ENCODE measurements around the gene PARVG.

Gene PARVG

GRCh38 chr22:44248926-44249325 lies 68.2 kb downstream of the PARVG start:
- TF ChIP-seq CTCF (IDR thresholded peaks at IDR 0.05; ENCODE audit: insufficient read depth, low read length, poor library complexity, severe bottlenecking) = no peak
- no peak for TF ChIP-seq EZH2phosphoT487 (conservative IDR thresholded peaks at IDR 0.05; ENCODE audit: low read length)
- Histone ChIP-seq H3K27me3 (ENCODE audit: low read length) (no peaks in the 10 kb centered on the region), H3K9ac (ENCODE audit: low read length) (no peak overlapping the region), H3K4me3 (ENCODE audit: insufficient read depth, low read length, poor library complexity, severe bottlenecking) (no peak overlapping the region), H2AFZ (ENCODE audit: low read depth, low read length, severe bottlenecking) (no peak overlapping the region), H4K20me1 (ENCODE audit: low read depth, low read length) (no peaks in the 10 kb centered on the region), H3K9me2 (replicated peaks; ENCODE audit: insufficient read depth, low read length) (no peaks in the 10 kb centered on the region), H3F3A (ENCODE audit: insufficient read depth) (no peaks in the 10 kb centered on the region), H3K36me3 (ENCODE audit: low read length) (no peaks in the 10 kb centered on the region), H3K9me3 (ENCODE audit: insufficient read depth, low read length) (peaks cover 4% of the 10 kb centered on the region; the same call in 1 of the 2 replicates), H3K27ac (ENCODE audit: low read depth, low read length) (no peak overlapping the region), H3K4me2 (ENCODE audit: low read depth, low read length, poor library complexity, severe bottlenecking) (no peak overlapping the region), H3K79me2 (ENCODE audit: insufficient read depth, low read length) (no peaks in the 10 kb centered on the region)

GRCh38 chr22:44249376-44250147 lies 68.8 kb downstream of the PARVG start:
- no peak for TF ChIP-seq CTCF (IDR thresholded peaks at IDR 0.05; ENCODE audit: insufficient read depth, low read length, poor library complexity, severe bottlenecking)
- TF ChIP-seq EZH2phosphoT487 (conservative IDR thresholded peaks at IDR 0.05; ENCODE audit: low read length) = no peak
- no peaks in the 10 kb centered on the region for H3K79me2 ChIP-seq (ENCODE audit: insufficient read depth, low read length)
- H2AFZ ChIP-seq (ENCODE audit: low read depth, low read length, severe bottlenecking) = no peak overlapping the region
- no peak overlapping the region for H3K27ac ChIP-seq (ENCODE audit: low read depth, low read length)
- H3K9me2 ChIP-seq (replicated peaks; ENCODE audit: insufficient read depth, low read length) = no peaks in the 10 kb centered on the region
- no peak overlapping the region for H3K9ac ChIP-seq (ENCODE audit: low read length)
- no peaks in the 10 kb centered on the region for H3F3A ChIP-seq (ENCODE audit: insufficient read depth)
- H3K27me3 ChIP-seq (ENCODE audit: low read length) = no peaks in the 10 kb centered on the region
- H3K4me3 ChIP-seq (ENCODE audit: insufficient read depth, low read length, poor library complexity, severe bottlenecking) = no peak overlapping the region
- H3K9me3 ChIP-seq (ENCODE audit: insufficient read depth, low read length) = peaks cover 4% of the 10 kb centered on the region; the same call in 1 of the 2 replicates
- H3K36me3 ChIP-seq (ENCODE audit: low read length) = no peaks in the 10 kb centered on the region
- H4K20me1 ChIP-seq (ENCODE audit: low read depth, low read length) = no peaks in the 10 kb centered on the region
- H3K4me2 ChIP-seq (ENCODE audit: low read depth, low read length, poor library complexity, severe bottlenecking) = no peak overlapping the region

GRCh38 chr22:44254811-44255210 lies 74.1 kb downstream of the PARVG start:
- no peaks in the 10 kb centered on the region for H3K9me2 ChIP-seq (replicated peaks; ENCODE audit: insufficient read depth, low read length)
- no peak for TF ChIP-seq EZH2phosphoT487 (conservative IDR thresholded peaks at IDR 0.05; ENCODE audit: low read length)
- TF ChIP-seq CTCF (IDR thresholded peaks at IDR 0.05; ENCODE audit: insufficient read depth, low read length, poor library complexity, severe bottlenecking) = no peak
- H3K4me3 ChIP-seq (ENCODE audit: insufficient read depth, low read length, poor library complexity, severe bottlenecking) = no peak overlapping the region
- H3K9me3 ChIP-seq (ENCODE audit: insufficient read depth, low read length) = peaks cover under 1% of the 10 kb centered on the region; the same call in 1 of the 2 replicates
- no peaks in the 10 kb centered on the region for H3K36me3 ChIP-seq (ENCODE audit: low read length)
- H3K27ac ChIP-seq (ENCODE audit: low read depth, low read length) = no peak overlapping the region
- no peak overlapping the region for H2AFZ ChIP-seq (ENCODE audit: low read depth, low read length, severe bottlenecking)
- no peaks in the 10 kb centered on the region for H3F3A ChIP-seq (ENCODE audit: insufficient read depth)
- no peak overlapping the region for H3K4me2 ChIP-seq (ENCODE audit: low read depth, low read length, poor library complexity, severe bottlenecking)
- H4K20me1 ChIP-seq (ENCODE audit: low read depth, low read length) = no peaks in the 10 kb centered on the region
- H3K27me3 ChIP-seq (ENCODE audit: low read length) = no peaks in the 10 kb centered on the region
- H3K79me2 ChIP-seq (ENCODE audit: insufficient read depth, low read length) = no peaks in the 10 kb centered on the region
- H3K9ac ChIP-seq (ENCODE audit: low read length) = no peak overlapping the region

Data from SU-DHL-6 (cell line).